ENCODE data around the gene TRIM17. TPM values are rescaled to one million over a fixed set of nuclear protein-coding genes. Genes with fewer than 3 reads are reported as not detected.
A peak's percentile ranks its signal among the peaks of the same experiment; 100 is the strongest.

The TRIM17 gene
- total RNA-seq, 1 donor, result under 0.01 TPM

- peaks cover 5% of the 10 kb centered on the region for H3K4me1 ChIP-seq (ENCODE audit: insufficient read depth, low read length)
- H3K4me2 ChIP-seq (ENCODE audit: insufficient read depth, low read length), result no peak overlapping the region
- no peak overlapping the region for H3K4me3 ChIP-seq (ENCODE audit: insufficient read depth, low read length)
- DNase-seq (ENCODE audit: insufficient read length, low spot score, missing footprints), result peak; percentile 69
- H3K79me2 ChIP-seq (ENCODE audit: insufficient read depth, low read length), result no peaks in the 10 kb centered on the region
- H3K9me3 ChIP-seq (ENCODE audit: low read depth, low read length), result no peaks in the 10 kb centered on the region
- H2AFZ ChIP-seq (ENCODE audit: low read length), result no peak overlapping the region
- no peak overlapping the region for H3K27ac ChIP-seq (ENCODE audit: low read depth, low read length)
- H3K27me3 ChIP-seq (ENCODE audit: insufficient read depth, low read length), result no peaks in the 10 kb centered on the region
- H4K20me1 ChIP-seq (ENCODE audit: insufficient read depth, low read length), result no peaks in the 10 kb centered on the region
- no peaks in the 10 kb centered on the region for H3K36me3 ChIP-seq (ENCODE audit: insufficient read depth, low read length)
- TF ChIP-seq CTCF (IDR thresholded peaks at IDR 0.05; ENCODE audit: extremely low read depth, low read depth, low read length), result no peak
These were observed 44.3 kb downstream of the TRIM17 start for GRCh38 chr1:228372183-228373003.

- H2AFZ ChIP-seq (ENCODE audit: low read length), result no peak overlapping the region
- H3K36me3 ChIP-seq (ENCODE audit: insufficient read depth, low read length), result no peaks in the 10 kb centered on the region
- DNase-seq (ENCODE audit: insufficient read length, low spot score, missing footprints), result peak; percentile 80
- no peaks in the 10 kb centered on the region for H4K20me1 ChIP-seq (ENCODE audit: insufficient read depth, low read length)
- no peak overlapping the region for H3K4me2 ChIP-seq (ENCODE audit: insufficient read depth, low read length)
- TF ChIP-seq CTCF (IDR thresholded peaks at IDR 0.05; ENCODE audit: extremely low read depth, low read depth, low read length), result no peak
- H3K79me2 ChIP-seq (ENCODE audit: insufficient read depth, low read length), result no peaks in the 10 kb centered on the region
- peaks cover 5% of the 10 kb centered on the region for H3K4me1 ChIP-seq (ENCODE audit: insufficient read depth, low read length)
- H3K9me3 ChIP-seq (ENCODE audit: low read depth, low read length), result no peaks in the 10 kb centered on the region
- no peak overlapping the region for H3K4me3 ChIP-seq (ENCODE audit: insufficient read depth, low read length)
- no peak overlapping the region for H3K27ac ChIP-seq (ENCODE audit: low read depth, low read length)
- no peaks in the 10 kb centered on the region for H3K27me3 ChIP-seq (ENCODE audit: insufficient read depth, low read length)
These were observed 44.9 kb downstream of the TRIM17 start for GRCh38 chr1:228371741-228372182.

- Histone ChIP-seq H3K4me2 (ENCODE audit: insufficient read depth, low read length) (no peak overlapping the region), H4K20me1 (ENCODE audit: insufficient read depth, low read length) (no peaks in the 10 kb centered on the region), H3K27me3 (ENCODE audit: insufficient read depth, low read length) (no peaks in the 10 kb centered on the region), H3K4me1 (ENCODE audit: insufficient read depth, low read length) (peaks cover 5% of the 10 kb centered on the region), H3K4me3 (ENCODE audit: insufficient read depth, low read length) (no peak overlapping the region), H3K36me3 (ENCODE audit: insufficient read depth, low read length) (no peaks in the 10 kb centered on the region), H3K27ac (ENCODE audit: low read depth, low read length) (no peak overlapping the region), H2AFZ (ENCODE audit: low read length) (no peak overlapping the region), H3K9me3 (ENCODE audit: low read depth, low read length) (no peaks in the 10 kb centered on the region), H3K79me2 (ENCODE audit: insufficient read depth, low read length) (no peaks in the 10 kb centered on the region)
- TF ChIP-seq CTCF (IDR thresholded peaks at IDR 0.05; ENCODE audit: extremely low read depth, low read depth, low read length), result no peak
- peak; percentile 83 for DNase-seq (ENCODE audit: insufficient read length, low spot score, missing footprints)
These were observed 45.5 kb downstream of the TRIM17 start for GRCh38 chr1:228370941-228371740.

- H4K20me1 ChIP-seq (ENCODE audit: insufficient read depth, low read length), result no peaks in the 10 kb centered on the region
These were observed 46.2 kb downstream of the TRIM17 start for GRCh38 chr1:228370439-228370940.

More at GRCh38 chr1:228370439-228370940, 46.2 kb downstream of the TRIM17 start:
- no peak overlapping the region for H3K27ac ChIP-seq (ENCODE audit: low read depth, low read length)
- H3K4me3 ChIP-seq (ENCODE audit: insufficient read depth, low read length), result no peak overlapping the region
- no peak overlapping the region for H3K4me2 ChIP-seq (ENCODE audit: insufficient read depth, low read length)
- no peaks in the 10 kb centered on the region for H3K36me3 ChIP-seq (ENCODE audit: insufficient read depth, low read length)
- H3K4me1 ChIP-seq (ENCODE audit: insufficient read depth, low read length), result peaks cover 5% of the 10 kb centered on the region
- no peak for DNase-seq (ENCODE audit: insufficient read length, low spot score, missing footprints)
- no peaks in the 10 kb centered on the region for H3K9me3 ChIP-seq (ENCODE audit: low read depth, low read length)
- H3K27me3 ChIP-seq (ENCODE audit: insufficient read depth, low read length), result no peaks in the 10 kb centered on the region
- TF ChIP-seq CTCF (IDR thresholded peaks at IDR 0.05; ENCODE audit: extremely low read depth, low read depth, low read length), result no peak
- no peak overlapping the region for H2AFZ ChIP-seq (ENCODE audit: low read length)
- no peaks in the 10 kb centered on the region for H3K79me2 ChIP-seq (ENCODE audit: insufficient read depth, low read length)
